D721Med (cell line): ENCODE results near the gene ST6GAL1.

Experiments used
- DNase-seq: peaks from one replicate; pipeline ENCODE4 v3.0.0; 2011; ENCODE audit warnings: low spot score; ENCODE audit not compliant: insufficient read length
- FAIRE-seq: peaks from 2 replicates; lab custom pipeline; 2011; peaks lifted over from hg19 to GRCh38; lab: Jason Lieb, UNC
- CTCF ChIP-seq: IDR thresholded peaks from 2 replicates; pipeline ENCODE4 v1.5.1; 2012; ENCODE audit warnings: mild to moderate bottlenecking, control low read depth; ENCODE audit not compliant: insufficient read depth; ENCODE audit errors: missing control alignments

ST6GAL1 gene

GRCh38 chr3:186920301-186920700 is 10.0 kb upstream of the ST6GAL1 start:
- FAIRE-seq (no peak), DNase-seq (peak; percentile 36)
- TF ChIP-seq CTCF = no peak

- FAIRE-seq = no peak
- DNase-seq = no peak
- TF ChIP-seq CTCF = no peak
These were observed 9.5 kb upstream of the ST6GAL1 start for GRCh38 chr3:186920796-186921195.

GRCh38 chr3:186921578-186921977 is 8.7 kb upstream of the ST6GAL1 start:
- FAIRE-seq (no peak), DNase-seq (no peak)
- TF ChIP-seq CTCF = no peak

- TF ChIP-seq CTCF = no peak
- no peak for DNase-seq
- FAIRE-seq = no peak
These were observed 8.1 kb upstream of the ST6GAL1 start for GRCh38 chr3:186922224-186922623.

- DNase-seq = no peak
- no peak for FAIRE-seq
These were observed 7.5 kb upstream of the ST6GAL1 start for GRCh38 chr3:186922790-186923189.

GRCh38 chr3:186923241-186923640 is 7.1 kb upstream of the ST6GAL1 start:
- FAIRE-seq (no peak), DNase-seq (no peak)
- TF ChIP-seq CTCF = no peak

More at GRCh38 chr3:186922790-186923189, 7.5 kb upstream of the ST6GAL1 start:
- TF ChIP-seq CTCF = no peak

GRCh38 chr3:186925826-186926225 is 4.5 kb upstream of the ST6GAL1 start:
- DNase-seq = no peak
- no peak for FAIRE-seq
- TF ChIP-seq CTCF = no peak
